Measurements from ENCODE around the gene ATP9B. TPM values are rescaled to one million over a fixed set of nuclear protein-coding genes. Genes with fewer than 3 reads are reported as not detected.

The ATP9B gene
- total RNA-seq, 1 donor from 2014 or later = 33.2 TPM

- Histone ChIP-seq H3K4me3 (no peak overlapping the region), H3F3A (ENCODE audit: low read depth) (no peaks in the 10 kb centered on the region), H3K27me3 (no peaks in the 10 kb centered on the region), H3K4me2 (no peak overlapping the region), H3K9ac (no peak overlapping the region), H4K20me1 (ENCODE audit: low read depth) (peaks cover 7% of the 10 kb centered on the region), H2AFZ (replicated peaks) (no peak overlapping the region), H3K36me3 (no peaks in the 10 kb centered on the region), H3K4me1 (no peaks in the 10 kb centered on the region), H3K9me3 (ENCODE audit: low read depth) (no peaks in the 10 kb centered on the region), H3K79me2 (ENCODE audit: low read depth) (no peaks in the 10 kb centered on the region), H3K27ac (no peak overlapping the region)
- no peak for TF ChIP-seq EZH2 (IDR thresholded peaks at IDR 0.05)
- no peak for TF ChIP-seq EZH2phosphoT487 (IDR thresholded peaks at IDR 0.05)
- no peak for TF ChIP-seq CTCF (IDR thresholded peaks at IDR 0.05)
- Mint-ChIP-seq H3K4me3 (no peak overlapping the region), H3K4me1 (no peaks in the 10 kb centered on the region), H3K9me3 (no peaks in the 10 kb centered on the region), H3K27me3 (ENCODE audit: insufficient read depth, low read depth) (no peaks in the 10 kb centered on the region), H3K36me3 (peaks cover 8% of the 10 kb centered on the region), H3K27ac (no peak overlapping the region)
- no peak for DNase-seq (ENCODE audit: low spot score)
Observed at GRCh38 chr18:79216176-79216575, 147.0 kb downstream of the ATP9B start.

- Histone ChIP-seq H3F3A (ENCODE audit: low read depth) (no peaks in the 10 kb centered on the region), H3K36me3 (no peaks in the 10 kb centered on the region), H2AFZ (replicated peaks) (no peak overlapping the region), H3K4me2 (no peak overlapping the region), H3K4me3 (no peak overlapping the region), H4K20me1 (ENCODE audit: low read depth) (peaks cover 5% of the 10 kb centered on the region), H3K9me3 (ENCODE audit: low read depth) (no peaks in the 10 kb centered on the region), H3K27me3 (no peaks in the 10 kb centered on the region), H3K27ac (no peak overlapping the region), H3K79me2 (ENCODE audit: low read depth) (no peaks in the 10 kb centered on the region), H3K4me1 (no peaks in the 10 kb centered on the region), H3K9ac (no peak overlapping the region)
- TF ChIP-seq CTCF (IDR thresholded peaks at IDR 0.05) (no peak), EZH2phosphoT487 (IDR thresholded peaks at IDR 0.05) (no peak), EZH2 (IDR thresholded peaks at IDR 0.05) (no peak)
- Mint-ChIP-seq H3K4me3 (no peak overlapping the region), H3K4me1 (no peaks in the 10 kb centered on the region), H3K27ac (peak overlapping the region; percentile 30), H3K36me3 (peaks cover 8% of the 10 kb centered on the region), H3K27me3 (ENCODE audit: insufficient read depth, low read depth) (no peaks in the 10 kb centered on the region), H3K9me3 (no peaks in the 10 kb centered on the region)
- DNase-seq (ENCODE audit: low spot score) = no peak
Observed at GRCh38 chr18:79217979-79218604, 148.9 kb downstream of the ATP9B start.

- Histone ChIP-seq H3K4me3 (no peak overlapping the region), H3K9ac (no peak overlapping the region), H3K27me3 (no peaks in the 10 kb centered on the region), H3K79me2 (ENCODE audit: low read depth) (no peaks in the 10 kb centered on the region), H3K36me3 (no peaks in the 10 kb centered on the region), H2AFZ (replicated peaks) (no peak overlapping the region), H4K20me1 (ENCODE audit: low read depth) (peaks cover 5% of the 10 kb centered on the region), H3K4me2 (no peak overlapping the region), H3K4me1 (no peaks in the 10 kb centered on the region), H3F3A (ENCODE audit: low read depth) (no peaks in the 10 kb centered on the region), H3K27ac (no peak overlapping the region), H3K9me3 (ENCODE audit: low read depth) (no peaks in the 10 kb centered on the region)
- H3K27me3 Mint-ChIP-seq (ENCODE audit: insufficient read depth, low read depth) = no peaks in the 10 kb centered on the region
- H3K9me3 Mint-ChIP-seq = no peaks in the 10 kb centered on the region
- H3K4me3 Mint-ChIP-seq = no peak overlapping the region
- peak overlapping the region; percentile 30 for H3K27ac Mint-ChIP-seq
- DNase-seq (ENCODE audit: low spot score) = no peak
- TF ChIP-seq EZH2 (IDR thresholded peaks at IDR 0.05) (no peak), CTCF (IDR thresholded peaks at IDR 0.05) (no peak), EZH2phosphoT487 (IDR thresholded peaks at IDR 0.05) (no peak)
- no peaks in the 10 kb centered on the region for H3K4me1 Mint-ChIP-seq
- peaks cover 8% of the 10 kb centered on the region for H3K36me3 Mint-ChIP-seq
Observed at GRCh38 chr18:79218605-79219190, 149.5 kb downstream of the ATP9B start.
